KOPT-K1 (cell line): ENCODE measurements around the gene ZNRF4.
"Not testable (repeated sequence)": the region's sequence is repeated elsewhere in the genome, so short reads cannot be mapped to it uniquely, and the experiment has no call there.

Experiments
- H3K27ac ChIP-seq: fragments of 200-600 bp; sonication (generic); 2 replicates; pipeline ENCODE4 v1.5.1; 2016; ENCODE audit warnings: antibody characterized with exemption, mild to moderate bottlenecking, low read depth, low read length; ENCODE audit not compliant: poor library complexity, severe bottlenecking
- H3K36me3 ChIP-seq: fragments of 200-600 bp; sonication (generic); 2 replicates; pipeline ENCODE4 v1.5.1; 2017; ENCODE audit warnings: antibody characterized with exemption, mild to moderate bottlenecking, low read length, moderate library complexity; ENCODE audit not compliant: insufficient read depth
- H3K9me3 ChIP-seq: fragments of 200-600 bp; sonication (generic); 2 replicates; pipeline ENCODE4 v1.5.1; 2017; ENCODE audit warnings: antibody characterized with exemption, low read length, mild to moderate bottlenecking; ENCODE audit not compliant: insufficient read depth, poor library complexity, severe bottlenecking

Gene ZNRF4

GRCh38 chr19:5455367-5456129 lies at the start of gene ZNRF4:
Gene ZNRF4, plus strand, starts transcription at chr19:5455417. Its CDS starts 75 bp downstream, at chr19:5455492.
- Histone ChIP-seq H3K27ac (no peak within 1 kb of the TSS), H3K9me3 (no peaks in the 10 kb centered on the region), H3K36me3 (no peaks in the 10 kb centered on the region)

- H3K27ac ChIP-seq, H3K9me3 ChIP-seq, H3K36me3 ChIP-seq: not testable (repeated sequence)
Observed at GRCh38 chr19:5406198-5406597, 49.0 kb upstream of the ZNRF4 start.

- H3K27ac ChIP-seq: no peak overlapping the region
- no peaks in the 10 kb centered on the region for H3K36me3 ChIP-seq
- peaks cover 6% of the 10 kb centered on the region for H3K9me3 ChIP-seq
Observed at GRCh38 chr19:5406816-5407215, 48.4 kb upstream of the ZNRF4 start.

GRCh38 chr19:5407356-5407755 lies 47.9 kb upstream of the ZNRF4 start:
- Histone ChIP-seq H3K9me3 (peaks cover 6% of the 10 kb centered on the region), H3K36me3 (no peaks in the 10 kb centered on the region), H3K27ac (no peak overlapping the region)

- H3K27ac ChIP-seq: no peak overlapping the region
- H3K9me3 ChIP-seq: no peaks in the 10 kb centered on the region
- no peaks in the 10 kb centered on the region for H3K36me3 ChIP-seq
Observed at GRCh38 chr19:5417495-5418436, 37.5 kb upstream of the ZNRF4 start.

- Histone ChIP-seq H3K9me3 (no peaks in the 10 kb centered on the region), H3K27ac (no peak overlapping the region), H3K36me3 (no peaks in the 10 kb centered on the region)
Observed at GRCh38 chr19:5418677-5419076, 36.5 kb upstream of the ZNRF4 start.

GRCh38 chr19:5420953-5421352 lies 34.3 kb upstream of the ZNRF4 start:
- Histone ChIP-seq H3K36me3 (no peaks in the 10 kb centered on the region), H3K27ac (no peak overlapping the region), H3K9me3 (no peaks in the 10 kb centered on the region)

GRCh38 chr19:5423567-5424125 lies 31.6 kb upstream of the ZNRF4 start:
- Histone ChIP-seq H3K36me3 (no peaks in the 10 kb centered on the region), H3K9me3 (no peaks in the 10 kb centered on the region), H3K27ac (no peak overlapping the region)

- no peaks in the 10 kb centered on the region for H3K9me3 ChIP-seq
- no peaks in the 10 kb centered on the region for H3K36me3 ChIP-seq
- no peak overlapping the region for H3K27ac ChIP-seq
Observed at GRCh38 chr19:5424192-5424973, 30.8 kb upstream of the ZNRF4 start.

- Histone ChIP-seq H3K27ac (no peak overlapping the region), H3K9me3 (no peaks in the 10 kb centered on the region), H3K36me3 (no peaks in the 10 kb centered on the region)
Observed at GRCh38 chr19:5425260-5425659, 30.0 kb upstream of the ZNRF4 start.

GRCh38 chr19:5430237-5430636 lies 25.0 kb upstream of the ZNRF4 start:
- no peak overlapping the region for H3K27ac ChIP-seq
- H3K36me3 ChIP-seq: no peaks in the 10 kb centered on the region
- H3K9me3 ChIP-seq: no peaks in the 10 kb centered on the region

GRCh38 chr19:5432687-5433086 lies 22.5 kb upstream of the ZNRF4 start:
- H3K36me3 ChIP-seq: no peaks in the 10 kb centered on the region
- no peaks in the 10 kb centered on the region for H3K9me3 ChIP-seq
- no peak overlapping the region for H3K27ac ChIP-seq

- Histone ChIP-seq H3K9me3 (no peaks in the 10 kb centered on the region), H3K27ac (no peak overlapping the region), H3K36me3 (no peaks in the 10 kb centered on the region)
Observed at GRCh38 chr19:5434351-5434917, 20.8 kb upstream of the ZNRF4 start.

- H3K9me3 ChIP-seq: no peaks in the 10 kb centered on the region
- no peaks in the 10 kb centered on the region for H3K36me3 ChIP-seq
- no peak overlapping the region for H3K27ac ChIP-seq
Observed at GRCh38 chr19:5434970-5435641, 20.1 kb upstream of the ZNRF4 start.
